ENCODE measurements around the gene LYL1. TPM values are rescaled to one million over a fixed set of nuclear protein-coding genes. Genes with fewer than 3 reads are reported as not detected.
A peak's percentile ranks its signal among the peaks of the same experiment; 100 is the strongest.

The LYL1 gene
- total and polyA plus RNA-seq, 9 of the 15 experiments (the other 6 are each of a cell fraction or from before 2014, with no cell fraction given): 1.3 to 266 (median 34.0) TPM

DNA sequence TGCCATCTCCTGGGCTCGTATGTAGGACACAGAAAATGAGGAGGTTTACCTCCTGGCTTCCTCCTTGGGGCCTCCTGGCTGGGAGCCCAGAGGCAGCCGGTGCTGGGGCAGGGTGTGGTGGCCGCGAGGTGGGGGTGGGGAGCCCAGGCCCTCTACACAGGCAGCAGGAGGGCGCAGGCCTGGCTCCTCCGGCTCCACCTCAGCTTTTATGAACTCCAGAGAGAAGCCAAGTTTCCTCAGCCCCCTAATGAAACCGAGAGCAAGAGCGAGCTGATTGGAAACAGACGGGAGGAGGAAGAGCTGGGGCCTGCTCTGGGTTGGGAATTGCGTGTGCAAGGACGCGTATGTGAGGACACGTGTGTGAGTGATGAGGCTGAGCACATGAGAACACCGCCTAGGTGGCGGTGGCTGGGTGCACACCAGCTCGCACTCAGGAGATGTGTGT is 23.1 kb downstream of the LYL1 start (continued):
- TF ChIP-seq, protein P1, sequence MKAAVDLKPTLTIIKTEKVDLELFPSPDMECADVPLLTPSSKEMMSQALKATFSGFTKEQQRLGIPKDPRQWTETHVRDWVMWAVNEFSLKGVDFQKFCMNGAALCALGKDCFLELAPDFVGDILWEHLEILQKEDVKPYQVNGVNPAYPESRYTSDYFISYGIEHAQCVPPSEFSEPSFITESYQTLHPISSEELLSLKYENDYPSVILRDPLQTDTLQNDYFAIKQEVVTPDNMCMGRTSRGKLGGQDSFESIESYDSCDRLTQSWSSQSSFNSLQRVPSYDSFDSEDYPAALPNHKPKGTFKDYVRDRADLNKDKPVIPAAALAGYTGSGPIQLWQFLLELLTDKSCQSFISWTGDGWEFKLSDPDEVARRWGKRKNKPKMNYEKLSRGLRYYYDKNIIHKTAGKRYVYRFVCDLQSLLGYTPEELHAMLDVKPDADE (conservative IDR thresholded peaks at IDR 0.05; ENCODE audit: control insufficient read depth, low read depth, low read length): 0 out of 2 replicates have a peak, but pooled peaks have one; percentile 32
- TF ChIP-seq TRIM24 (IDR thresholded peaks at IDR 0.05) (0 out of 4 replicates have a peak, but pooled peaks of 1 of the 2 experiments have one; percentile 40), NFATC3 (IDR thresholded peaks at IDR 0.05) (no peak), PYGO2 (tag; IDR thresholded peaks at IDR 0.05) (no peak), DMBX1 (CRISPR knock-in tag; IDR thresholded peaks at IDR 0.05; ENCODE audit: borderline replicate concordance) (peak; percentile 68; the same call in 1 of the 2 replicates), FOXK2 (conservative IDR thresholded peaks at IDR 0.05 in 1 of 2, IDR thresholded peaks at IDR 0.05 in 1 of 2; ENCODE audit: low read depth in 2 of 2) (peak in 1 of 2 experiments; percentile 53; a peak in 1 of 4 replicates), RBBP5 (IDR thresholded peaks at IDR 0.05; ENCODE audit: borderline replicate concordance, insufficient read depth, low read length, poor library complexity, severe bottlenecking) (peak; percentile 53), NRF1 (conservative IDR thresholded peaks at IDR 0.05 in 1 of 2, IDR thresholded peaks at IDR 0.05 in 1 of 2) (peak; percentile 42 to 58), KLF13 (tag; IDR thresholded peaks at IDR 0.05; ENCODE audit: borderline replicate concordance, low read depth) (no peak), LCOR (CRISPR knock-in tag; IDR thresholded peaks at IDR 0.05) (no peak), ZBTB17 (CRISPR knock-in tag; IDR thresholded peaks at IDR 0.05) (no peak), MTA2 (IDR thresholded peaks at IDR 0.05; ENCODE audit: low read depth) (no peak), HDGF (IDR thresholded peaks at IDR 0.05) (peak; percentile 70), OTX1 (CRISPR knock-in tag; IDR thresholded peaks at IDR 0.05) (no peak), MGA (IDR thresholded peaks at IDR 0.05) (peak; percentile 89), EHMT2 (IDR thresholded peaks at IDR 0.05) (no peak)

Data from K562 (cell line).